Measurements from ENCODE around the gene GRB10. TPM values are rescaled to one million over a fixed set of nuclear protein-coding genes. Genes with fewer than 3 reads are reported as not detected.

GRB10 gene
- total RNA-seq, 3 donors from 2014 or later = 56.8 to 71.1 (median 61.2) TPM

- DNase-seq (ENCODE audit: low spot score in 2 of 2) = no peak
- Histone ChIP-seq H3K27me3 (no peaks in the 10 kb centered on the region), H3K27ac (no peak overlapping the region), H3K36me3 (no peaks in the 10 kb centered on the region), H3K4me3 (no peak overlapping the region), H3K9me3 (no peaks in the 10 kb centered on the region), H3K4me1 (no peaks in the 10 kb centered on the region)
- intact Hi-C loops (cut with DNase I; ENCODE audit: low total_unique reads) = no loop called here
- TF ChIP-seq, protein P1, sequence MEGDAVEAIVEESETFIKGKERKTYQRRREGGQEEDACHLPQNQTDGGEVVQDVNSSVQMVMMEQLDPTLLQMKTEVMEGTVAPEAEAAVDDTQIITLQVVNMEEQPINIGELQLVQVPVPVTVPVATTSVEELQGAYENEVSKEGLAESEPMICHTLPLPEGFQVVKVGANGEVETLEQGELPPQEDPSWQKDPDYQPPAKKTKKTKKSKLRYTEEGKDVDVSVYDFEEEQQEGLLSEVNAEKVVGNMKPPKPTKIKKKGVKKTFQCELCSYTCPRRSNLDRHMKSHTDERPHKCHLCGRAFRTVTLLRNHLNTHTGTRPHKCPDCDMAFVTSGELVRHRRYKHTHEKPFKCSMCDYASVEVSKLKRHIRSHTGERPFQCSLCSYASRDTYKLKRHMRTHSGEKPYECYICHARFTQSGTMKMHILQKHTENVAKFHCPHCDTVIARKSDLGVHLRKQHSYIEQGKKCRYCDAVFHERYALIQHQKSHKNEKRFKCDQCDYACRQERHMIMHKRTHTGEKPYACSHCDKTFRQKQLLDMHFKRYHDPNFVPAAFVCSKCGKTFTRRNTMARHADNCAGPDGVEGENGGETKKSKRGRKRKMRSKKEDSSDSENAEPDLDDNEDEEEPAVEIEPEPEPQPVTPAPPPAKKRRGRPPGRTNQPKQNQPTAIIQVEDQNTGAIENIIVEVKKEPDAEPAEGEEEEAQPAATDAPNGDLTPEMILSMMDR (IDR thresholded peaks at IDR 0.05) = no peak
- TF ChIP-seq POLR2AphosphoS5 (IDR thresholded peaks at IDR 0.05) (no peak), POLR2A (IDR thresholded peaks at IDR 0.05) (no peak)
These were observed 151.6 kb downstream of the GRB10 start for GRCh38 chr7:50631100-50631499.

- Histone ChIP-seq H3K27ac (no peak overlapping the region), H3K27me3 (no peaks in the 10 kb centered on the region), H3K9me3 (no peaks in the 10 kb centered on the region), H3K4me1 (no peaks in the 10 kb centered on the region), H3K4me3 (no peak overlapping the region), H3K36me3 (no peaks in the 10 kb centered on the region)
- TF ChIP-seq, protein P1 (IDR thresholded peaks at IDR 0.05) = no peak
- no peak for TF ChIP-seq POLR2A (IDR thresholded peaks at IDR 0.05)
- no peak for TF ChIP-seq POLR2AphosphoS5 (IDR thresholded peaks at IDR 0.05)
- intact Hi-C loops (cut with DNase I; ENCODE audit: low total_unique reads) = no loop called here
- DNase-seq (ENCODE audit: low spot score in 2 of 2) = no peak
These were observed 153.3 kb downstream of the GRB10 start for GRCh38 chr7:50629238-50629901.

- intact Hi-C loops (cut with DNase I; ENCODE audit: low total_unique reads) = no loop called here
- Histone ChIP-seq H3K9me3 (no peaks in the 10 kb centered on the region), H3K27ac (no peak overlapping the region), H3K27me3 (no peaks in the 10 kb centered on the region), H3K4me1 (no peaks in the 10 kb centered on the region), H3K4me3 (no peak overlapping the region), H3K36me3 (no peaks in the 10 kb centered on the region)
- no peak for DNase-seq (ENCODE audit: low spot score in 2 of 2)
- TF ChIP-seq POLR2AphosphoS5 (IDR thresholded peaks at IDR 0.05) = no peak
- TF ChIP-seq, protein P1 (IDR thresholded peaks at IDR 0.05) = no peak
- TF ChIP-seq POLR2A (IDR thresholded peaks at IDR 0.05) = no peak
These were observed 154.1 kb downstream of the GRB10 start for GRCh38 chr7:50628434-50629084.

- H3K4me1 ChIP-seq = no peaks in the 10 kb centered on the region
These were observed 154.8 kb downstream of the GRB10 start for GRCh38 chr7:50627824-50628361.

More at GRCh38 chr7:50627824-50628361, 154.8 kb downstream of the GRB10 start:
- TF ChIP-seq POLR2AphosphoS5 (IDR thresholded peaks at IDR 0.05) (no peak), POLR2A (IDR thresholded peaks at IDR 0.05) (no peak)
- TF ChIP-seq, protein P1 (IDR thresholded peaks at IDR 0.05) = no peak
- intact Hi-C loops (cut with DNase I; ENCODE audit: low total_unique reads) = no loop called here
- H3K27ac ChIP-seq = no peak overlapping the region
- H3K4me3 ChIP-seq = no peak overlapping the region
- DNase-seq (ENCODE audit: low spot score in 2 of 2) = no peak
- no peaks in the 10 kb centered on the region for H3K27me3 ChIP-seq
- no peaks in the 10 kb centered on the region for H3K36me3 ChIP-seq
- H3K9me3 ChIP-seq = no peaks in the 10 kb centered on the region

Measured in breast epithelium (tissue), 4 donors.